ENCODE results near the gene LCN12.
"Not testable (repeated sequence)": the region's sequence is repeated elsewhere in the genome, so short reads cannot be mapped to it uniquely, and the experiment has no call there.

The LCN12 gene

DNA sequence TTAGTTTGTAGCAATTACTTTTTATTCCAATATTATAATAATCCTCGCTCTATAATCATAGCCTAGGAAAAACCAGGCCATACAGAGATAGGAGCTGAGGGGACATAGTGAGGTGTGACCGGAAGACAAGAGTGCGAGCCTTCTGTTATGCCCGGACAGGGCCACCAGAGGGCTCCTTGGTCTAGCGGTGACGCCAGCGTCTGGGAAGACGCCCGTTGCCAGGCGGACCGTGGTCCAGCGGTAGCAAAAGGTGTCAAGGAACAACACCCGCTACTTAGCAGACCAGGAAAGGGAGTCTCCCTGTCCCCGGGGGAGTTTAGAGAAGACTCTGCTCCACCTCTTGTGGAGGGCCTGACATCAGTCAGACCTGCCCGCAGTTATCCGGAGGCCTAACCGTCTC lies 52.2 kb downstream of the LCN12 start:
- not testable (repeated sequence) for H3K79me1 ChIP-seq (ENCODE audit: low read length); H3K79me2 ChIP-seq (ENCODE audit: control insufficient read depth, insufficient read depth, low read length); H3K18ac ChIP-seq (ENCODE audit: low read length); H3K27me3 ChIP-seq (ENCODE audit: insufficient read depth, low read length, poor library complexity); H3K4me3 ChIP-seq (ENCODE audit: low read length); H3K9ac ChIP-seq (ENCODE audit: low read length); H3K23ac ChIP-seq (ENCODE audit: low read length); H3K4me2 ChIP-seq (ENCODE audit: low read length); DNase-seq; H2AK5ac ChIP-seq (ENCODE audit: low read length); H3K56ac ChIP-seq (ENCODE audit: low read length); H3K36me3 ChIP-seq (ENCODE audit: control insufficient read depth, insufficient read depth, low read length); H3K27ac ChIP-seq (ENCODE audit: low read depth, low read length); H4K8ac ChIP-seq (ENCODE audit: low read depth, low read length); H2BK120ac ChIP-seq (ENCODE audit: low read depth, low read length); H3K4ac ChIP-seq (ENCODE audit: low read depth, low read length); H4K5ac ChIP-seq (ENCODE audit: low read length); H3K4me1 ChIP-seq (ENCODE audit: control insufficient read depth, low read depth, low read length); H2BK15ac ChIP-seq (replicated peaks; ENCODE audit: low read depth); H2BK5ac ChIP-seq (ENCODE audit: low read length)
- WGBS (ENCODE audit: extremely low coverage, insufficient coverage, low lambda C conversion rate) = no CpG with 5 or more reads among the region's 17 CpGs

All from mesendoderm (in vitro differentiated cells).